HCEC 1CT (cell line): ENCODE data around the gene UBE2S.
"Not testable (repeated sequence)": the region's sequence is repeated elsewhere in the genome, so short reads cannot be mapped to it uniquely, and the experiment has no call there.

ENCODE experiments used
- DNase-seq: peaks from one replicate; pipeline ENCODE4 v3.0.0-alpha.2; 2017

UBE2S gene

DNA sequence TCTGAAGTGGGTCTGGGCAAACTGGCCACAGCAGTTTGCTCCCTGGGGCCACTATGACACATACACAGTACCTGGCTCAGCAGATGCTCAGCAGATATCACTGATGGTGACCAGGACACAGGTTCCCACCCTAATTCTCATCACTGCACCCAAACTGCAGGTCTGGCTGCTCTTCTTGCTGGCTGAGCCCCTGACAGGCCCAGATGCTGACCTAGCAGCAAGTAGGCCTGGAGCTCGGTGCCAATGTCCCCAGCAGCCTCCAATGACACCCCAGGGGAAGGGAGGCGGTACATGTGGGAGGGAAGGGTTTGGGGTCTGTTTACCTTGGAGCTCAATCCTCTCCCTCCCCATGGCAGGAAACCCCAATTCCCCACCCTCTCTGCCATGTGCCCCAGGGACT lies 5.1 kb downstream of the UBE2S start:
- DNase-seq, result no peak

DNA sequence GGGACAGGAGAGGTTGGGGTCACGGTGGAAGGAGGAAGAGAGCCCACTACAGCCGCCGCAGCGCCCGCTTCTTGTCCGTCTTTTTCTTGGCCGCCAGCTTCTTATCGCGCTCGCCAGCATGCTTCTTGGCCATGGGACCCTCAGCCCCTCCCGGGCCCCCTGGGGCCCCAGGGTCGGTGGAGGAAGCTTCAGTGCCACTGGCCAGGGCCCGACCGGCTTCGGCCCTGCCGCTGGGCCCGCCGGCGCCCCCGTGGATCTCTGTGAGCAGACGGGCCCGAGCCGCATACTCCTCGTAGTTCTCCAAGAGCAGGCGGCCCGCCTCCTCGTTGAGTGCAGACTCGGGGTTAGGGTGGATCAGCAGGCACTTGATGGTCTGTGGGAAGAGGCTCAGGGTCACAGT lies 6.2 kb downstream of the UBE2S start:
- DNase-seq, result not testable (repeated sequence)

DNA sequence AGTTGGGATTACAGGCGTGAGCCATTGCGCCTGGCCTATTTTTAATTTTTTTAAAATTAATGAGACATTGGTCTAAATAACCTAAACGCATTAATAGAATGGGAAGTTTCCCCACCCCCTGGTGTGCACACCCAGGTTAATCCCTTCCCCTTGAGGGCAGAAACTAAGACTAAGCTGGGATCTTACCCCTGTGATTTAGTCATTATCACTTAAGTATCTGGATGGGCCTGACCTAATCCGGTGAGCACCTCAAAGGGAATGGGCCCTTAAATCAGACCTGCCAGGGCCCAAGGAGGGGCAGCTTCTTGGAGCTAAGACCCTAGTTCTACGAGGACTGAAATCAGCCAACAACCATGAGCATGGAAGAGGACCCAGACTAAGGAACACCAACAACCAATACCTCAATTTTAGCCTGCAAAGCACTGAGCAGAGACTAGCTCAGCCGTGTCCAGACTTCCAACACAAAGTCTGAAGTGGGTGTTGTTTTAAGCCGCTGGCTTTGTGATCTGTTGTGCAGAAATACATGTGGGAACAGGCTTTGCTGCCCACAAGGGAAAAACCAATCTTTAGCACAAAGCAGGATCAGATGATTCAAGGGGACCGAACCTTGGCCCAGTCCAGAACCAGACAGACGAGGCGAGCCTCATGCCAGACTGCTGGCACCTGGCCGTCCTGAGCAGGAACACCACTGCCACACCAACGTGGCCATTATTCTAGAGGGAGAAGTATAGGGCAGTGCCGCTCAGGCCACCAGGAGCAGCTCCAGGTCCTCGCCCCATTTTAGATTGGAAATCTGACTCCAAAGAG lies 7.1 kb downstream of the UBE2S start:
- no peak for DNase-seq

DNA sequence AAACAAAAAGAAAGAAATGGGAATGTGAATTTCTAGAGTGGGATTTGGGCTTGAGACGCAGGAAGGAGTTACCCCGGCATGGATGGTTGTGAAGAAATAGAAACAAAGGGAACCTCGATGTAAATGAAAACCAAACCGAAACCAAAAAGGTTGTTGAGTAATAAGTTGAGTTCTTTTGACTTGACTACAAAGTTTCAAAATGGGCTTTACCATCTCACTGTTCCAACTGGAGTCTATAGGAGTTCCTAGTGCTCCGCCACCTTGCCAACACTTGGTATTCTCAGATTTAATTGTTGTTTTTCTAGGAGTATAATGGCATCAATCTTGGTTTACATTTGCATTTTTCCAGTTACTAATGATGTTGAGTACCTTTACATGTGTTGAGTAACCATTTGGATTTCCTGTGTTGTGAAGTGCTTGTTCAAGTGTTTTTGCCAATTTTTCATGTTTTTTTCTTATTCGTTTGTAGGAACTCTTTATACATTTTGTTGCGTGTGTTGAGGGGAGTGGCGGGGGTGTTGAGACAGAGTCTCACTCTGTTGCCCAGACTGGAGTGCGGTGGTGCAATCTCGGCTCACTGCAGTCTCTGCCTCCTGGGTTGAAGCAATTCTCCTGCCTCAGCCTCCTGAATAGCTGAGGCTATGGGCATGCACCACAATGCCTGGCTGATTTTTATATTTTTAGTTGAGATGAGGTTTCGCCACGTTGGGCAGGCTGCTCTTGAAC lies 9.2 kb downstream of the UBE2S start:
- no peak for DNase-seq

DNA sequence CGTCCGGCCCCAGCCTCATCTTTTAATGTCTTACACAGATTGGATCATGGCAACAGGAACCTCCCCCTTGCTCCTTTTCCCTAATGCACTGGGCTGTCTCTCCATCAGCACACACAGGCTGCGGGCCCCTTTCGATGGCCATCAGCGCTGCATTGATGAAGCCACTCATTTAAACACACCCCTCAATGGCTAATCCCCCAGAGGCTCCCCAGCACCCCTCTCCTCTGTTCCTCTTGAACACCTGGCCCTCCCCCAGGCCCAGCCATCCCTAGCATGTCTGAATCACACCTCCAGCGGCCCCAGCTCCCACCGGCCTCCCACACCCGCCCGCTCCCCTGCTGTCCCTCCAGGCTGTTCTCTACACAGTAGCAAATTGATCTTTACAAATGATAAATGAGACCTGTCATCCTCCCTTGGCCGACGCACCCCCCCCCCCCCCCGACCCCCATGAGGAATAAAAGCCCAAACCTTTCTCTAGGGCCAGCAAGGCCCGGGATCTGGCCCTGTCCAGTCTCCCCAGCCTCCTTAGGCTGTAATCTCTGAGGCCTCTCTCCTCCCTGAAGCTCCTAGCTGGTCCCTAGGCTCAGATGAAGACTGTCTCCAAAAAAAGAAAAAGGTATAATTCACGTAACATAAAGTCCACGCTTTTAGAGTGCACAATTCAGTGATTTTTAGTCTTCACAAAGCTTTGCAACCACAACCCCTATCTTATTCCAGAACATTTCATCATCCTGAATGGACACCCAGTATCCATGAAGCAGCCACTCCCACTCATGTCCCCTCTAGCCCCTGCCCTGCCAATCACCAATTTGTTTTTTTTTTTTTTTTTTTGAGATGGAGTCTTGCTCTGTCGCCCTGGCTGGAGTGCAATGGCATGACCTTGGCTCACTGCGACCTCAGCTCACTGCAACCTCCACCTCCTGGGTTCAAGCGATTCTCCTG lies 14.5 kb downstream of the UBE2S start:
- no peak for DNase-seq

DNA sequence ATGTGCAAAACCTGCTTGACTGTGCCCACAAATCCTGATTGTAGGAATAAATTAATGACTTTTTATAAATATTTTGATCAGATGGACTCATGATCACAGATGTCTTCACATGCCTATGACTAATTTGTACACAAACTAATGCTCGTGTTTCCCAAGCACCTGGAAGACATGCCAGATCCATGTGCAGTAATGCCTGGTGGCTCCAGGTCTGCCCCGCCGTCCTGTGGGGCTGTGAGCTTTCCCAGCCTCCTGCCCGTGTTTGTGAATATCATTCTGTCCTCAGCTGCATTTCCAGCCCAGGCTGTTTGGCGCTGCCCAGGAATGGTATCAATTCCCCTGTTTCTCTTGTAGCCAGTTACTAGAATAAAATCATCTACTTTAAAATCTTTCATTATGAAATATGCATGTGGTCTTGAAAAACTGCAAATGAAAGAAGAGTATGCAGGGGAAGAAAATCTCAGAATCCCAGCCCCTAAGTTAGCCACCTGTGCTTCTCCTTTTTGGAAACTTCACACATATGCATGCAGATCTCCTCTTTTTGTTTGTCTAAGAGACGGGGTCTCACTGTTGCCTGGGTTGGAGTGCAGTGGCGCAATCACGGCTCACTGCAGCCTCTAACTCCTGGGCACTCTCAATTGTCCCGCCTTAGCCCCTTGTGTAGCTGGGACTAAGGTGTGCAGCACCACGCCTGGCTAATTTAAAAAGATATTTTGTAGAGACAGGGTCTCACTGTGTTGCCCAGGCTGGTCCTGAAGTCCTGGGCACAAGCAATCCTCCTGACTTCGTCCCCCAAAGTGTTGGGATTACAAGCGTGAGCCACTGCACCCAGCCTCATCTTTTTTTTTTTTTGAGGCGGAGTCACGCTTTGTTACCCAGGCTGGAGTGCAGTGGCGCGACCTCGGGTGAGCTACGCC lies 15.6 kb downstream of the UBE2S start:
- DNase-seq, result peak; percentile 49

DNA sequence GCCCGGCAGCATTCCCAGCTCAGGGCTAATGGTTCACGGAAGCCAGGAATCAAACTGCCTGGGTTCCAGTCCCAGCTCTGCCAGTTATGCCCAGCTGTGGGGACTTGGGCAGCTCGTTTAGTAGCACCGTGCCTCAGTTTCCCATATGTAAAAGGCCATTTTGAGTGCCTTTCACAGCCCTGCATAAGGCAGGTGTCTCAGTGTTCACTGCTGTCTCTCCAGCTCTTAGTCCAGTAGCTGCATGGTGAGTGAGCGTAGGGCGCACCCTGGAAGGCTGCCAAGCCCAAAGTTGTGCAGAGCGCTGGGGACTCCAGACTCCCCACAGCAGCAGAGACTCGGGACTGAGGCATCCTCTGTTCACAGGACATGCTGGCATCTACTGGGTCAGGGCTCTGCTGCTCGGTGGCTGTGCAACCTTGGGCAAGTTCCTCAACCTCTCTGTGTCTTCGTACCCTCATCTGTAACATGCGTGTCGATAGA lies 16.4 kb downstream of the UBE2S start:
- no peak for DNase-seq

DNA sequence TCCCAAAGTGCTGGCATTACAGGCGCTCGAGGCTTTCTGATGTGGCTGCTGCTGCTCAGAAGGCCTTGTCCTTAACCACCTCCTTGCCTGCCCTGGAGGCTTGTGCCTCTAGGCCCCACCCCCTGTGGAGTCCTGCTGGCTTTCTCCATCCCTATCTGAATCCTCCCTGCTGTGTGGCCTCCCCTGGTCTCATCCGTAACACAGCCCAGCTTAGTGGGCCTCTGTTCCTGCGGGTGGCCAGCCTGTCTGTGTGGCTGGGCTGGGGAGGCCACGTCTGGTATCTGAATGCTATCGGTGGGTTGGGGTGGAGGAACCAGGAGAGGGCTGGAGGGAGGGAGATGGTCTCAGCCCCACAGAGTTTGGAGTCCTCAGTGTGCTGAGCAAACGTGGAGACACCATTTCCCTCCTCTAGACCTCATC lies 17.1 kb downstream of the UBE2S start:
- DNase-seq, result no peak

DNA sequence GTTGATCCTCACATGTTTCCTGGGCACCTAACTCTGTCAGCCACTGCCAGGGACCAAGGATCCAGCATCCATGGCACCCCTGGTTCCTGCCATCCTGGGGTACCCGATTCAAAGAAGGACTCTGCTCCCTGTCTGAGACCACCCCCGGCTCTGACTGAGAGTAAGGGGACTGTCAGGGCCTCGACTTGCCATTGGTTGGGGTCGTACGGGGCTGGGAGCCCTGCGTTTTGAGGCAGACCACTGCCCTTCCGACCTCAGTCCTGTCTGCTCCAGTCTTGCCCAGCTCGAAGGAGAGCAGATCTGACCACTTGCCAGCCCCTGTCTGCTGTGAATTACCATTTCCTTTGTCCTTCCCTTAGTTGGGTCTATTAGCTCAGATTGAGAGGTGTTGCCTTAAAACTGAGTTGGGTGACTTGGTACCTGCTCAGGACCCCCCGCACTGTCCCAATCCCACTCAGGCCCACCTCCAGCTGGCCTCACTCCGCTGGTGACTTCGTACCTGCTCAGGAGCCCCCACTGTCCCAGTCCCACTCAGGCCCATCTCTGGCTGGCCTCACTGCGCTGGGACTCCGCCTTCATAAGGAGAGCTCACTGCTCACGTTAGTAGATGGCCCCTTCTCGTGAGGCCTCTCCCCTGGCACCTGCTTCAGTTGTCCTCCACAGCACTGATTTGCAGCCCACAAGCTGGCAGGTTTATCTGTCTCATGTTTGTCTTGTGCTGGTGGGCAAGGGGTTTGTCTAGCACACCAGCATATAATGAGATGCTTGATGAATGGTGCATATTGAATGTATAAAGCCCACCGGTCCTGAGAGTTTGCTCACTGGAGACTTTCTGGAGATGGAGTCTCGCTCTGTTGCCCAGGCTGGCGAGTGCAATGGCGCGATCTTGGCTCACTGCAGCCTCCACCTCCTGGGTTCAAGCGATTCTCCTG lies 17.9 kb downstream of the UBE2S start:
- DNase-seq, result no peak

DNA sequence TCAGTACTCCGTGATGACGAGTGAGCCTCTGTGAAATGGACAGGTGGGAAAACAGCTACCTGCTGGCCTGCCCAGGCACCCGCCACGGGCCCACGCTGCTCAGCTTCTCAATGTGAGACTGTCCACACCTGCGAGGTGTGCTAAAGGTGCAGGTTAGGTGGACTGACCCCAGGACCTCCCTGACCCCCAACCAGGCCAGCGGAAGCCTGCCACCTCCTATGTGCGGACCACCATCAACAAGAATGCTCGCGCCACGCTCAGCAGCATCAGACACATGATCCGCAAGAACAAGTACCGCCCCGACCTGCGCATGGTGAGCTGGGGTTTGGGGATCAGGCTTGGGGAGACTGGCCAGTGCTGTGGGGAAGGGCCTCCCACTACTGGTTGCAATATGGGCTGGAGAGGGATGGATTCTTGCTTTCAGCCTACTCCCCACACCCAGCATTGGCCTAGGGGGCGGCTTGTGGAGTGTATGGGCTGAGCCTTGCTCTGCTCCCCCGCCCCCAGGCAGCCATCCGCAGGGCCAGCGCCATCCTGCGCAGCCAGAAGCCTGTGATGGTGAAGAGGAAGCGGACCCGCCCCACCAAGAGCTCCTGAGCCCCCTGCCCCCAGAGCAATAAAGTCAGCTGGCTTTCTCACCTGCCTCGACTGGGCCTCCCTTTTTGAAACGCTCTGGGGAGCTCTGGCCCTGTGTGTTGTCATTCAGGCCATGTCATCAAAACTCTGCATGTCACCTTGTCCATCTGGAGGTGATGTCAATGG lies 19.7 kb downstream of the UBE2S start:
- no peak for DNase-seq

DNA sequence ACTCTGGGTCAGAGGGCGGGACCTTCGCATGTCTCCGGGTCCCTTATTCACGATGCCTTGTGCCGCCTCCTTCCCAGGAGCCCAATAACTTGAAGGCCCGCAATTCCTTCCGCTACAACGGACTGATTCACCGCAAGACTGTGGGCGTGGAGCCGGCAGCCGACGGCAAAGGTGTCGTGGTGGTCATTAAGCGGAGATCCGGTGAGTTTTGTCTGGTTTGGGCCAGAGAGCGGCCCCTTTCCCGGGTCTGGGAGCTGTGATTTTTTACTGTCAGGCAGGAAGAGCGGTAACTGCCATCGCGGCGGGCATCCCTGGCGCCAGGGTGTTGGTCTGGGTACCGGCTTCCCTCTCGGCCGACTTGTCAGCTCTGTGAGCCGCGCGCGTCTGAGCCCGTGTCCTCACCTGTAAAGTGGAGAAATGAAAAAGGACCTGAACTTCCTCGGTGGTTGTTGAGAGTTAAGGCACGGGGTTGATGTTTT lies 21.1 kb downstream of the UBE2S start:
- no peak for DNase-seq

DNA sequence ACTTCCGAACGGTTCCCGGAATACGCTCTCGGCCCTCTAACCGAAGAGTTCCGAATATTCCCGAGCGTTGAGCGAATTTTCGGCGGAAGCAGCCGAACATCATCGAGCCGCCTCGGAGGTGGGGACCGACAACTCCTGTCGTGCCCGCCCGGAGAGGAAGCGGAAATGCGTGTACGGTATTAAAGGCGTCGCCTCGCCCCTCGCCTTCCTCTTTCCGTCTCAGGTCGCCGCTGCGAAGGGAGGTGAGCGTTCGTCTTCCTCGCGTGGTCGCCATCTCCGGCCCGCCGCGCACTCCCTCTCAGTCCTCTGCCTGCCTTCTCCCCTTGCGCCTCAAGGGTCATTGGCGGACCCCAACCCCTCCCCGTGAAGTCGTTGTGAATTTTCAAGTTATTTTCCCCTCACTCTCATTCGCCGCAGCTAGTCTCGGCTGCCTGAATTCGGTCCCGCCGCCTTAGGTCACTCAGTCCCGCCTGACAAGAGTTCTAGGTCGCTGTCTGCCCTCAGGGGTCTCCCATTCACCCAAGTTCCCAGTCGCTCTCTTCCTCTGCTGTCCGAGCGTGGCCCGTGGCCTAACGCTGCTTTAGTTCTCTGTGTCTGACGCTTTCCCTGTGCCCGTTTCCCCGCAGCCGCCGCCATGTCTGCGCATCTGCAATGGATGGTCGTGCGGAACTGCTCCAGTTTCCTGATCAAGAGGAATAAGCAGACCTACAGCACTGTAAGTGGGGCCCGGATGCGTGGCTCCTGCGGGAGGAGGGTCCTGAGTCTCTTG lies 21.7 kb downstream of the UBE2S start, which contains the start of gene RPL28:
Gene RPL28, plus strand, starts transcription at position 209 of the 769 bp plus-strand sequence. Its CDS starts 426 bp downstream, at position 635.
- peak; percentile 95 for DNase-seq

DNA sequence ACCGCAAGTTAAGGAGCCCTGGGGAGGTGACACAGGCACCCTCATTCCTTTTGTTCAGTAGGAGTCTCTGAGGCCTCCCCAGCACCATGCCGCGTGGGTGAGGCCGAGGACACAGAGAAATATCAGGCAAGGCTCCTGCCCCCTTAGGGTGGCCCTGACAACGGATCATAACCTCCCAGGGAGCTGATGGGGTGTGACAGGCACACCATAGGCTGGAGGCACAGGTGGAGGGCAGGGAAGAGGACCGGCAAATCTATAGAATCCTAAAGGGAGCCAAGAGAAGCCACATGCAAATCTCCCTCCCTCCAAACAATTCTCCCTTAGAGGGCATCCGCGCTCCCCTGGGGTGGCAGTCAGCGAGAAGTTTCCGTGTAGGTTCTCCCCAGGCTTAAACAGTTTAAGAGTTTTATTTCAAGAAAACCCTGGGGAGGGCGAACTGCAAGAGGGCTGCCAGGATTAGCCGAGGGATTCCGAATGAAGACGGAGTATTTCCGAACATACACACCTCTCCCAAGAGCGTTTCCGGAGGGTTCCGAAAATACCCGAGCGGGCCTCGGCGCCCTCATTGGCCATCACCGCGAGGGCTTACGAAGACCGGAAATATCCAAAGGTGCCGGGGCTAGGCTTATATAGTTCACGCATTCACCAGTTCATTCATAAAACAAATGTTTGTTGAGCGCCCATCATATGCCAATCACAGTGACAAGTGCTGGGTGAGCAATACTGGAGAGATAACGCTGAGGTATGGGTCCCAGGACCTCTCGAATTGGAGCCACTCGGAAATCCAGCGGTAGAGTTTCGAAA lies 22.5 kb downstream of the UBE2S start:
- peak; percentile 90 for DNase-seq

DNA sequence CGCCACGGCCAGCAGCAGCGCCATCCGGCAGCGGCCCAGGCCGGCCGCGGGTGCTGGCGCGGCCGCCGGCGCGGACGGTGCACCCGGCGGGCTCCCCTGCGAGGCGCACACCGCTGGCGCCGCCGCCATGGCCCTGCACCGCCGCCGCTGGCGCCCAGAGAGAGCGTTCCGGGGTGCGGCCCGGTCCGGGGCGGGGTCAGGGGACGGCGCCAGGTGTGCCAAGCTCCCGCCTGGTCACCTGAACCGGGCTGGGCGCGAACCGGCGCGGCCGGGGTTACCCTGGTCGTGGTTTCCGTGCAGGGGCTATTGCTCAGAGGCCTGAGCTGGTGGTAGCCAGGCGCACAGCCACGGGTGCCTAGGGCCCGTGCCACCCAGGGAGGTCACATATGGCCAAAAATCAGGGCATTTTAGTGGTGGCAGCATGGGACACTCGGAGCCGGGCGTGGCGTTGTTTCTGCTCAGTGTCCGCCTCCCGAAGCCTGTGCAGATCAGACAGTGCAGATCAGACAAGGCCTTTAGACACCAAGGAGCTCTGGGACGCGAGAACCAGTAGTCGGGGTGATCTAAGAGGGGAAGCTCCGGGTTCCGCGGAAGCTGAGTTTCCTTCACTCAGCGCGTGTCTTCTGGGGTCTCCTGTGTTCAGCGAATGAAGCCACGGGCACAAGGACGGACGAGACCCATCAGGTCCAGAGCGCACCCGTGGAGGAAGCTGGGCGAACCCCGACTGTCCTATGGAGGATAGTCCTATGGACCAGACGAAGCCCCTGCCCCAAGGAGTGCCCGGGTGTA lies 23.3 kb downstream of the UBE2S start, which contains the start of gene TMEM238:
Gene TMEM238, minus strand, starts transcription at position 162 of the 789 bp plus-strand sequence. Its CDS starts 33 bp downstream, at position 129.
- no peak for DNase-seq

DNA sequence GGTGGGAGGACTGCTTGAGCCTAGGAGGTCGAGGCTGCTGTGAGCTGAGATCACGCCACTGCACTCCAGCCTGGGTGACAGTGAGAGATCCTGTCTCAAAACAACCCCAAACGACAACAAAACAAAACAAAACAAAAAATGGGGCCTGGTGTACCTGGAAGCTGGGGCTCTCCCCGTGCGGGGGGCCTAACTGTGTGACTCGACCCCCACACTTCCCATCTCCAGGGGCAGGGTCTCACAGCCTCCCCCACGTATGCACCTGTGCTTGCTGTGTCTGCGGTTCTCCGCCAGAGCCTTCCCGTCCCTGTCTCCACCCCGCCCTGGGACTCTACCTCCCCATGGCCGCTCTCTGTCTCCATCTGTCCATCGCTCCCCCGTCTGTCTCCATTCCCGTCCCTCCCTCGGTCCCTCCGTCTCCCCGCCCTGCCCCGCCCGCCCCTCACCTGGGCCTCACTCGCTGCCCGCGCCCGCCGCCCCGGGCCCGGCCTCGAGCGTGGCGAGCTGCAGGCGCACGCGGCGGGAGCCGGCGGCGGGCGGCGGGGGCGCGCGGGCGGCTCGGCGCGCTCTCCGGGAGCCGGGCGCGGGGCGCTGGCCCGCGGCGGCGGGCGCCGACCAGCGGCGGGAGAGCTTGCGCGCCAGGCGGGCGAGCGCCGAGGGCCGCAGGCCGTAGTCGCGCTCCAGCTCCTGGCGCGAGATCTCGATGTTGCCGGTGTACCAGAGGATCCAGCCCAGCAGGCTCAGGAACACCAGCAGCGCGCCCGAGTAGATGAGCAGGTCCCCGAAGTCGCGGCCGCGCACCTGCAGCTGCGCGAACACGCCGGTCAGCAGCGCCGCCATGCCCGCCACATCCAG lies 24.1 kb downstream of the UBE2S start:
- peak; percentile 64 for DNase-seq

DNA sequence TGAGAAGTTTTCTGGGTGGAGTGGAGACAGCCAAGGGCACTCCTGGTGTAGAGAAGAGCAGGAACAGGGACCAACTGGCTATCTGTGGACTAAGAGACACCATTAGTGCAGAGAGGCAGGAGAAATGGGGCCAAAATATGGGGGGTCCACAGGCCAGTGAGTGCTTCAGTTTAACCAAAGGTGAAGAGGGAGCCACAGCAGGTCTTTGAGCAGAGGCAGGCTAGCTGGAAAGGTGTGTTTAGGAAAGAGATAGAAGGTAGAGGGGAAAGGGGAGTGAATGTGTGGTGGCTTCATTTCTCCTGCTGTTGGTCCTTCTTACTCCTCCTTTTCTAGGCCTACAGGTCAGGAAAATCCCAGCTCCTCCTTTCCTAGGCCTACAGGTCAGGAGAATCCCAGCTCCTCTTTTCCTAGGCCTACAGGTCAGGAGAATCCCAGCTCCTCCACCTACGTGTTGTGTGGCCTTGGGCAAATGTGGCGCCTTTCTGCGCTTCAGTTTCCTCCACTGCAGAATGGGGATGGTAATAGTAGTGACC lies 25.0 kb downstream of the UBE2S start:
- DNase-seq, result no peak
